Activated T-cell treated with anti-CD3 and anti-CD28 coated beads, Interleukin-2, amount 50 U/mL, for 72 hours (primary cell): ENCODE data around the gene TAS1R2. TPM values are rescaled to one million over a fixed set of nuclear protein-coding genes. Genes with fewer than 3 reads are reported as not detected.

ENCODE experiments used
- ATAC-seq, 2 donors: fragments of 150-1000 bp; cut with Tn5 transposase; replicated peaks in 1 of 2; 2 replicates each; pipeline ENCODE4 v1.10.0; 2021; ENCODE audit warnings: moderate library complexity in 2 of 2, mild to moderate bottlenecking in 1 of 2
- DNase-seq, 2 donors: peaks; one replicate each; pipeline ENCODE4 v3.0.0; 2021 to 2022; ENCODE audit warnings: mixed read lengths in 1 of 2
- H3K27ac Mint-ChIP-seq: one replicate; pipeline ENCODE4 v1.8.0; 2022; ENCODE audit warnings: mild to moderate bottlenecking, moderate library complexity, mixed read lengths
- H3K27me3 Mint-ChIP-seq: one replicate; pipeline ENCODE4 v1.8.0; 2022; ENCODE audit warnings: low read depth, mixed read lengths
- H3K36me3 Mint-ChIP-seq, 2 donors: one replicate each; pipeline ENCODE4 v1.8.0; 2022; ENCODE audit warnings: mixed read lengths in 2 of 2, mild to moderate bottlenecking in 1 of 2; ENCODE audit not compliant: insufficient read depth in 2 of 2
- H3K4me1 Mint-ChIP-seq: one replicate; pipeline ENCODE4 v1.8.0; 2022; ENCODE audit warnings: low read depth, mixed read lengths
- H3K4me3 Mint-ChIP-seq, 2 donors: one replicate each; pipeline ENCODE4 v1.8.0; 2022; ENCODE audit warnings: mild to moderate bottlenecking in 2 of 2, mixed read lengths in 2 of 2, moderate library complexity in 2 of 2
- H3K9me3 Mint-ChIP-seq, 2 donors: one replicate each; pipeline ENCODE4 v1.8.0; 2022; ENCODE audit warnings: mixed read lengths in 2 of 2
- total RNA-seq, 2 donors: library from RNA; stranded (reverse); gene quantifications; one replicate each; pipeline ENCODE4 v1.2.3, GENCODE V29; 2022

The TAS1R2 gene
- total RNA-seq, 2 donors from 2014 or later, result not detected

- no peak for DNase-seq
- Mint-ChIP-seq H3K27ac (no peak overlapping the region), H3K9me3 (no peaks in the 10 kb centered on the region), H3K27me3 (peaks cover 60% of the 10 kb centered on the region), H3K36me3 (no peaks in the 10 kb centered on the region), H3K4me1 (peaks cover 4% of the 10 kb centered on the region), H3K4me3 (no peak overlapping the region)
- ATAC-seq, result no peak
Observed at GRCh38 chr1:18819203-18819602, 40.3 kb downstream of the TAS1R2 start.

- DNase-seq (no peak), ATAC-seq (no peak)
- H3K4me1 Mint-ChIP-seq, result peaks cover 4% of the 10 kb centered on the region
- no peaks in the 10 kb centered on the region for H3K36me3 Mint-ChIP-seq
- H3K9me3 Mint-ChIP-seq, result no peaks in the 10 kb centered on the region
- H3K4me3 Mint-ChIP-seq, result no peak overlapping the region
- no peak overlapping the region for H3K27ac Mint-ChIP-seq
- H3K27me3 Mint-ChIP-seq, result peaks cover 60% of the 10 kb centered on the region
Observed at GRCh38 chr1:18817795-18818435, 41.5 kb downstream of the TAS1R2 start.

GRCh38 chr1:18817316-18817715 is 42.1 kb downstream of the TAS1R2 start:
- no peak overlapping the region for H3K27ac Mint-ChIP-seq
- no peaks in the 10 kb centered on the region for H3K36me3 Mint-ChIP-seq
- DNase-seq (no peak), ATAC-seq (no peak)
- no peaks in the 10 kb centered on the region for H3K9me3 Mint-ChIP-seq
- H3K4me1 Mint-ChIP-seq, result peaks cover 4% of the 10 kb centered on the region
- H3K27me3 Mint-ChIP-seq, result peaks cover 63% of the 10 kb centered on the region
- H3K4me3 Mint-ChIP-seq, result no peak overlapping the region

- Mint-ChIP-seq H3K4me1 (peaks cover 4% of the 10 kb centered on the region), H3K36me3 (no peaks in the 10 kb centered on the region), H3K9me3 (no peaks in the 10 kb centered on the region), H3K4me3 (no peak overlapping the region), H3K27me3 (peaks cover 68% of the 10 kb centered on the region), H3K27ac (no peak overlapping the region)
- no peak for ATAC-seq
- no peak for DNase-seq
Observed at GRCh38 chr1:18816808-18817207, 42.7 kb downstream of the TAS1R2 start.

- H3K27me3 Mint-ChIP-seq, result peaks cover 71% of the 10 kb centered on the region
- no peak overlapping the region for H3K4me3 Mint-ChIP-seq
- DNase-seq (no peak), ATAC-seq (no peak)
- H3K4me1 Mint-ChIP-seq, result no peaks in the 10 kb centered on the region
- H3K9me3 Mint-ChIP-seq, result no peaks in the 10 kb centered on the region
- H3K36me3 Mint-ChIP-seq, result no peaks in the 10 kb centered on the region
- H3K27ac Mint-ChIP-seq, result no peak overlapping the region
Observed at GRCh38 chr1:18814874-18815531, 44.5 kb downstream of the TAS1R2 start.

GRCh38 chr1:18814425-18814824 is 45.0 kb downstream of the TAS1R2 start:
- Mint-ChIP-seq H3K9me3 (no peaks in the 10 kb centered on the region), H3K4me3 (no peak overlapping the region), H3K4me1 (no peaks in the 10 kb centered on the region), H3K27ac (no peak overlapping the region), H3K36me3 (no peaks in the 10 kb centered on the region), H3K27me3 (peaks cover 66% of the 10 kb centered on the region)
- DNase-seq (no peak), ATAC-seq (no peak)

GRCh38 chr1:18812453-18812939 is 47.0 kb downstream of the TAS1R2 start:
- Mint-ChIP-seq H3K27ac (no peak overlapping the region), H3K27me3 (peaks cover 48% of the 10 kb centered on the region), H3K4me3 (no peak overlapping the region), H3K36me3 (no peaks in the 10 kb centered on the region), H3K9me3 (no peaks in the 10 kb centered on the region), H3K4me1 (no peaks in the 10 kb centered on the region)
- no peak for DNase-seq
- ATAC-seq, result no peak

GRCh38 chr1:18811733-18812452 is 47.6 kb downstream of the TAS1R2 start:
- no peak overlapping the region for H3K4me3 Mint-ChIP-seq
- ATAC-seq (no peak), DNase-seq (no peak)
- no peak overlapping the region for H3K27ac Mint-ChIP-seq
- H3K4me1 Mint-ChIP-seq, result no peaks in the 10 kb centered on the region
- no peaks in the 10 kb centered on the region for H3K9me3 Mint-ChIP-seq
- no peaks in the 10 kb centered on the region for H3K36me3 Mint-ChIP-seq
- peaks cover 42% of the 10 kb centered on the region for H3K27me3 Mint-ChIP-seq

- ATAC-seq (no peak), DNase-seq (no peak)
- H3K27ac Mint-ChIP-seq, result no peak overlapping the region
- no peaks in the 10 kb centered on the region for H3K36me3 Mint-ChIP-seq
- H3K9me3 Mint-ChIP-seq, result no peaks in the 10 kb centered on the region
- H3K27me3 Mint-ChIP-seq, result peaks cover 29% of the 10 kb centered on the region
- H3K4me3 Mint-ChIP-seq, result no peak overlapping the region
- no peaks in the 10 kb centered on the region for H3K4me1 Mint-ChIP-seq
Observed at GRCh38 chr1:18809953-18810899, 49.2 kb downstream of the TAS1R2 start.

- no peak for DNase-seq
- H3K4me1 Mint-ChIP-seq, result no peaks in the 10 kb centered on the region
- H3K9me3 Mint-ChIP-seq, result no peaks in the 10 kb centered on the region
- ATAC-seq, result no peak
- H3K4me3 Mint-ChIP-seq, result no peak overlapping the region
- H3K27ac Mint-ChIP-seq, result no peak overlapping the region
- H3K36me3 Mint-ChIP-seq, result no peaks in the 10 kb centered on the region
- H3K27me3 Mint-ChIP-seq, result peaks cover 30% of the 10 kb centered on the region
Observed at GRCh38 chr1:18808550-18808949, 50.9 kb downstream of the TAS1R2 start.

- no peaks in the 10 kb centered on the region for H3K4me1 Mint-ChIP-seq
- H3K4me3 Mint-ChIP-seq, result no peak overlapping the region
- peaks cover 29% of the 10 kb centered on the region for H3K27me3 Mint-ChIP-seq
- no peaks in the 10 kb centered on the region for H3K9me3 Mint-ChIP-seq
- ATAC-seq (no peak), DNase-seq (no peak)
- H3K36me3 Mint-ChIP-seq, result no peaks in the 10 kb centered on the region
- H3K27ac Mint-ChIP-seq, result no peak overlapping the region
Observed at GRCh38 chr1:18807334-18808063, 52.0 kb downstream of the TAS1R2 start.
